HFFc6 (cell line): ENCODE measurements around the gene SLITRK6. TPM values are rescaled to one million over a fixed set of nuclear protein-coding genes. Genes with fewer than 3 reads are reported as not detected.
"Not testable (repeated sequence)": the region's sequence is repeated elsewhere in the genome, so short reads cannot be mapped to it uniquely, and the experiment has no call there.

Experiments used
- DNase-seq: peaks from one replicate; pipeline ENCODE4 v3.0.0-alpha.2; 2018
- H3K27ac Mint-ChIP-seq: 2 replicates; pipeline ENCODE4 v1.8.0; 2020; ENCODE audit warnings: mild to moderate bottlenecking, mixed read lengths
- H3K27me3 Mint-ChIP-seq: 2 replicates; pipeline ENCODE4 v1.8.0; 2021; ENCODE audit warnings: mild to moderate bottlenecking, moderate library complexity, mixed read lengths; ENCODE audit not compliant: insufficient read depth
- H3K36me3 Mint-ChIP-seq: 2 replicates; pipeline ENCODE4 v1.8.0; 2021; ENCODE audit warnings: low read depth, mixed read lengths
- H3K4me1 Mint-ChIP-seq: 2 replicates; pipeline ENCODE4 v1.8.0; 2020; ENCODE audit warnings: low read depth, mixed read lengths
- H3K4me3 Mint-ChIP-seq: 2 replicates; pipeline ENCODE4 v1.8.0; 2020; ENCODE audit warnings: mild to moderate bottlenecking, moderate library complexity, mixed read lengths
- H3K9me3 Mint-ChIP-seq: 2 replicates; pipeline ENCODE4 v1.8.0; 2020; ENCODE audit warnings: mild to moderate bottlenecking, mixed read lengths
- CTCF ChIP-seq: fragments of 200-600 bp; sonication (generic); IDR thresholded peaks from 2 replicates; pipeline ENCODE4 v1.5.0; 2021; ENCODE audit warnings: antibody characterized with exemption, mild to moderate bottlenecking
- total RNA-seq, 6 experiments: library from RNA; stranded (reverse); fragmentation: NEBNext Ultra II Directional; extraction: Animal tissue kit (Norgen Biotek cat#: 25700); gene quantifications; 2 replicates in 1 of 6; 3 replicates in 5 of 6; pipeline ENCODE4 v1.2.3, GENCODE V29; 2021

The SLITRK6 gene
- total RNA-seq, 6 experiments from 2014 or later, result 0.33 to 2.3 (median 0.86) TPM

GRCh38 chr13:85771856-85772255 lies 27.4 kb downstream of the SLITRK6 start:
- peaks cover 16% of the 10 kb centered on the region; the same call in 1 of the 2 replicates for H3K4me1 Mint-ChIP-seq
- H3K27ac Mint-ChIP-seq, result no peak overlapping the region; the same call in 1 of the 2 replicates
- no peaks in the 10 kb centered on the region for H3K27me3 Mint-ChIP-seq
- H3K36me3 Mint-ChIP-seq, result no peaks in the 10 kb centered on the region
- TF ChIP-seq CTCF, result no peak
- H3K4me3 Mint-ChIP-seq, result peak overlapping the region; percentile 46; the same call in 1 of the 2 replicates
- DNase-seq, result no peak
- no peaks in the 10 kb centered on the region for H3K9me3 Mint-ChIP-seq

GRCh38 chr13:85768946-85769345 lies 30.3 kb downstream of the SLITRK6 start:
- no peak overlapping the region for H3K4me3 Mint-ChIP-seq
- no peak for TF ChIP-seq CTCF
- H3K27ac Mint-ChIP-seq, result no peak overlapping the region
- DNase-seq, result no peak
- peaks cover 16% of the 10 kb centered on the region; the same call in 1 of the 2 replicates for H3K4me1 Mint-ChIP-seq
- H3K27me3 Mint-ChIP-seq, result no peaks in the 10 kb centered on the region
- H3K9me3 Mint-ChIP-seq, result no peaks in the 10 kb centered on the region
- H3K36me3 Mint-ChIP-seq, result no peaks in the 10 kb centered on the region

GRCh38 chr13:85755123-85755522 lies 44.1 kb downstream of the SLITRK6 start:
- DNase-seq, result no peak

GRCh38 chr13:85743201-85743770 lies 55.9 kb downstream of the SLITRK6 start:
- not testable (repeated sequence) for H3K9me3 Mint-ChIP-seq, H3K27me3 Mint-ChIP-seq, H3K36me3 Mint-ChIP-seq, H3K27ac Mint-ChIP-seq, DNase-seq, H3K4me3 Mint-ChIP-seq
- peaks cover 25% of the 10 kb centered on the region; the same call in 1 of the 2 replicates for H3K4me1 Mint-ChIP-seq

More at GRCh38 chr13:85755123-85755522, 44.1 kb downstream of the SLITRK6 start:
- Mint-ChIP-seq H3K4me3 (no peak overlapping the region), H3K27ac (no peak overlapping the region), H3K36me3 (no peaks in the 10 kb centered on the region), H3K9me3 (no peaks in the 10 kb centered on the region), H3K4me1 (no peaks in the 10 kb centered on the region), H3K27me3 (peaks cover 2% of the 10 kb centered on the region; the same call in 1 of the 2 replicates)
- TF ChIP-seq CTCF, result no peak
